GM19324 (cell line): ENCODE results near the gene TBC1D22A.
"Not testable (repeated sequence)": the region's sequence is repeated elsewhere in the genome, so short reads cannot be mapped to it uniquely, and the experiment has no call there.

Experiments
- ATAC-seq: cut with Tn5 transposase; IDR thresholded peaks from one replicate; pipeline ENCODE4 v1.9.1; 2021; ENCODE audit warnings: mild to moderate bottlenecking, moderate library complexity; ENCODE audit not compliant: unreplicated experiment, low FRiP score

The TBC1D22A gene

GRCh38 chr22:47167921-47168320 is 405.5 kb downstream of the TBC1D22A start:
- ATAC-seq, result not testable (repeated sequence)

DNA sequence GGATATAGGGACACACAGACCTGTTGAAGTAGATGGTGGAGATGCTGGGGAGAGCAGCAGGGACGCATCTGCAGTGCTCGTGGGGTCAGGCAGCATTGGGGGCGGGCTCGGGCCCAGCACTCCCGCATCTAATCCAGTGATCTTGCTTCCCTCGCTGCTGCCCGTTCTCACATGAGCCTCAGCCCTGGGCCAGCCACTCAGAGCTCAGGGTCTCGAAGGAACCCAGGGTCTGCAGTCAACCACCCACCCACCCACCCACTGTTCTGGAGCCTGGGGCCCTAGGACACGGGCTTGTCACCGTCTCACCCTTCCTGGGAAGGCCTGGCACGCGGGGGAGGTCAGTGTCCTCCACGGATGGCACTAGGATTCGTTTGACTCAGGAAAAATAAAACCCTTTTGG is 406.0 kb downstream of the TBC1D22A start:
- ATAC-seq, result no peak

DNA sequence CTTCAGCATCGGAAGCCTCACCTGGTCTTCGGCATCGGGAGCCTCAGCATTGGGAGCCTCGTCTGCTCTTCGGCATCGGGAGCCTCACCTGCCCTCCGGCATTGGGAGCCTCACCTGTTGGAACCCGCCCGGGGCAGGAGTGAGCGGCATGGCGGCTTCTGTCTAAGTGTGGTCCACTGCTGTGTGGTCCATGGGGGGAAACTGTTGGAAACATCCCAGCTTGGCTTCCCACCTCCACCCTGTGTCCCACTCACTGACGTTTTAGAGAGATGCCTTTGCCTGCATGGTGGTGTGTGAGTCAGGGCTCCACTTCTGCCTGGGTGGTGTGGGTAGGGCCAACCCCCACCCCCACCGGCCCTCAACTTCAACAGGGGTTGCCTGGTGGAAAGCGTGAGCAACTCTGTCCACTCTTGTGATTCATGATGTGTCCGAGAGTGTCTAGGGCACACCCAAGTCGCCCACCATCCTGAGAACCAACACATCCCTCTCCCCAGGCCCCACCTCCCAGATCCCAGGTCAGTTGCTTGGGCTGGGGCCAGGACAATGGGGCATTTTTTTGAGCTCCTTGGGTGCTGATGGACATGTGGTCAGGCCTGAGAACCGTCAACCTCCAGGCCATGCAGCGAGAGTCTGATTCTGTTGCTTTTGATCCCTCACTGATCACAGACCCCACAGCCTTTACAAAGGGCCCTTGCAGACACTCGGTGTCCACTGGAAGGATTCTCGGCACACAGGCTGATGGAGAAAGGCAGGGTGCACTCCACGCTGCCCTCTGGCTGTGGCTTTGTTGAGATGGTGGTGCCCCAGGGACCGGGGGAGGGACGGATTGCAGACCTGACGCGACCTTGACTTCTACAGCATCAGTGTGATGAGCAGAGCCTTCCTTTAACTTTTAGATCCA is 406.7 kb downstream of the TBC1D22A start:
- ATAC-seq, result no peak

- ATAC-seq, result no peak
These were observed 407.3 kb downstream of the TBC1D22A start for GRCh38 chr22:47169801-47170140.

- ATAC-seq, result not testable (repeated sequence)
These were observed 408.3 kb downstream of the TBC1D22A start for GRCh38 chr22:47170511-47171440.

GRCh38 chr22:47171441-47172221 is 409.2 kb downstream of the TBC1D22A start:
- no peak for ATAC-seq

GRCh38 chr22:47172771-47173534 is 410.5 kb downstream of the TBC1D22A start:
- ATAC-seq, result no peak

- ATAC-seq, result no peak
These were observed 411.1 kb downstream of the TBC1D22A start for GRCh38 chr22:47173535-47174021.

DNA sequence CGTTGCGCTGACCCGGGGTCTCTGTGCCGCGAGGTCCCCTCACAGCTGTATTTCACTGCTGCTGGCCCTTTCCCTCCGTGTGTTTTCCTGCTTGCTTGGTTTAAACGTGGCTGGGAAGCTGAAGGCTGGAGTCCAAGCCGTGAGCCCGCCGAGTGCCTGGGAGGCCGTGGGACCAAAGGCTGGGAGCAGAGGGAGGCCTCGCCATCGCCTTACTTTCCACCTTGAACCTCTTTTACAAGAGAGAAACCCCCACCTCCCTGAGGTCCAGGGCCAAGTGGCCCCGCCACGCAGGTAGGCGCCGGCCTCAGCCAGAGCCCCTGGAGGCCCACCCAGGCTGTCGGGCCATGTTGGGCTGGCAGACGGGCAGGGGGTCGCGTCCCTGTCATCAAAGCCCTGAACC is 411.6 kb downstream of the TBC1D22A start:
- no peak for ATAC-seq

GRCh38 chr22:47174671-47175112 is 412.2 kb downstream of the TBC1D22A start:
- no peak for ATAC-seq

DNA sequence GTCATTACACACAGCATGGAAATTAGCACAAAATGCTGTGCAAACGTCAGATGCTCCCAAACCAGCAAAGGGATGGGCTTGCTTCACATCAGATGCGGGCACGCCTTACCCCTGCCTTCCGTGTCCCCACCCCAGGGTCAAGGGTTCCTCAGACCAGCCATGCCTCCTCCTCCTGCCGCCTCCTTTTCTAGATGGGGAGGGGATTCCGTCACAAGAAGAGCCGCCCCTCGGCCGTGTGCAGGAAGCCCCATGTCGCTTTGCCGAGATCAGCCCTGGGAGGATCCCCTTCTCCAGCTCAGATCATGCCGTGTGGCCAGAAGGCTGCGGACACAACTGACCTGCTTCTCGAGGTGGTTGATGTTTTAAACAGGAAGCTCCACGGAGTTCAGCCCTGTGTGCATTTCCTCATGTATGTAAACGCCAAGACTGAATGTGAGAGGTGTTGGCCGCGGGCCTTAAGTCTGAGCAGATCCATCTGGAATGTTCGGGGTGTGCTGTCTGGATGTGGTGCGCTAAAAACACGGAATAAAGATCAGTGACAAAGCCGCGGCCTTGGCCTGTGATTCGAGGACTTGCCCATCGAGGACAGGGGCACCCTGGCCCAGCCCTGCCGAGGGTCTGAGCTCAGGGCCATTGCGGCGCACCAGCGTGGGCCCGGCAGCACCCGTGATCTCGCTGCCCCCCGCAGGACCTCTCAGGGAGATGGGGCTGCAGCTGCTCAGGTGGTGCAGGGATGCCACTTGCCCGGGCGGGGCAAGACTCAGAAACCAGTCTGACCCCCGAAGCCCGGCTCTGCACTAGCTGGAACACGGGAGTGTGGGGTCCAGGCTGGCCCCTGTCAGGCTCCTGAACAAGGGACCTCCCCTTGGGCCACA is 412.9 kb downstream of the TBC1D22A start:
- no peak for ATAC-seq

GRCh38 chr22:47176026-47176389 is 413.6 kb downstream of the TBC1D22A start:
- no peak for ATAC-seq

DNA sequence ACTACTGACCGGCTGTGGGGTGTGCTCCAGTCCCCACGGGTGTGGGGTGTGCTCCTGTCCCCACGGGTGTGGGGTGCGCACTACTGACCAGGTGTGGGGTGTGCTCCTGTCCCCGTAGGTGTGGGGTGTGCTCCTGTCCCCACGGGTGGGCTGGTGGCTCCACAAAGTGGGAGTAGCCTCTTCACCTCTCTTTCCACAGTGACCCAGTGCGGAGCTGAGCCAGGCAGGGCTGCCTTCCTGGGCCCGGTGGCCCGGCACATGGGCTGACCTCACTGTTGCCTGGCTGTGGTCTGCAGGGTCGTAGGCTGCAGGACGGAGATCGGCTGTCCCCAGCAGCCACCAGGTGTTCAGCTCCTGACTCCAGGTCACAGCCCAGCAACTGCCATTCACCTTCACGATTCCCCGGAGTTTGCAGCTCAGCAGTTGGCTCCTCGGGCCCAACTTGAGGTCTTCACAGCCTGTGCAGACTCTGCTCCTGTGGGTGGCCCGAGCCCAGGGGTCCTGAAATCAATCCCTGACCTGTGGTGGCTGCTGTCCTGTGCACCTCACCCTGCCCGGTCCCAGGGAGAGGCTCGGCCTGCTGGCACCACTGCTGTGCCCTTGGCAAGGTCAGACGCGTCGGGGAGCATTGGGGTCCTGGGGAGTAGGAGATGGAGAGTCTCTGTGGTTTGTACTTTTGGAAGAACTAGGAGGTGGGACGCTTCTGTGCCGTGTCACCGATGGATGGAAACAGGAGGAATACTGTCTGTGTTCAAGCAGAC is 414.3 kb downstream of the TBC1D22A start:
- ATAC-seq, result no peak

- ATAC-seq, result no peak
These were observed 414.9 kb downstream of the TBC1D22A start for GRCh38 chr22:47177334-47177815.

GRCh38 chr22:47178339-47178738 is 415.9 kb downstream of the TBC1D22A start:
- ATAC-seq, result no peak

GRCh38 chr22:47180796-47181195 is 418.3 kb downstream of the TBC1D22A start:
- no peak for ATAC-seq

DNA sequence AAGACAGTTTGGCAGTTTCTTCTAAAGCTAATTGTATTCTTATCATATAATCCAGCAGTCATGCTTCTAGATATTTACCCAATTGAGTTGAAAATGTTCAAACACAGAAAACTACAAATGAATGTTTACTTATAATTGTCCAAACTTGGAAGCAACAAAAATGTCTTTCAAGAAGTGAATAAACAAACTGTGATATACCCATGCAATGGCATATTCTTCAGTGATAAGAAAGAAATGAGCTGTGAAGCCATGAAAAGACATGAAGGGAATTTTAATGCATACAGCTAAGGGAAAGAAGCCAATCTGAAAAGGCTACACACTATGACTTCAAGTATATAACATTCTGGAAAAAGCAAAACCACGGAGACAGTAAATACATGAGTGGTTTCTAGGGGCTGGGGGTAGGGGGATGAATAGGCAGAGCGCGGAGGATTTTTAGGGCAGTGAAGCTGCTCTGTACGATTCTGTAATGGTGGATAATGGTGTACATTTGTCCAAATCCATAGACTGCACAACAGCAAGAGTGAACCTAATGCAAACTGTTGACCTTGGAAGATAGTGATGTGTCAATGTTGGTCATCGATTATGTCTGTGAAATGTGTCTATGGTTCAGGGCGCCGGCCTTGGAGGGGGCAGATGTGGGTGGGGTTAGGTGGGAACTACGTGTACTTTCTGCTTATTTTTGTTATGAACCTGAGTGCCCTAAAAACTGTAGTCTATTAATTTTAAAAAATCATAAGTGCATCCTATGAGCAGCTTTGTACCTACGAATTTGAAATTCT is 424.9 kb downstream of the TBC1D22A start:
- ATAC-seq, result no peak
